ENCODE data around the gene PPP6R2.

GRCh38 chr22:50473855-50474671, 130.9 kb downstream of the PPP6R2 start:
- TF ChIP-seq, protein P1, sequence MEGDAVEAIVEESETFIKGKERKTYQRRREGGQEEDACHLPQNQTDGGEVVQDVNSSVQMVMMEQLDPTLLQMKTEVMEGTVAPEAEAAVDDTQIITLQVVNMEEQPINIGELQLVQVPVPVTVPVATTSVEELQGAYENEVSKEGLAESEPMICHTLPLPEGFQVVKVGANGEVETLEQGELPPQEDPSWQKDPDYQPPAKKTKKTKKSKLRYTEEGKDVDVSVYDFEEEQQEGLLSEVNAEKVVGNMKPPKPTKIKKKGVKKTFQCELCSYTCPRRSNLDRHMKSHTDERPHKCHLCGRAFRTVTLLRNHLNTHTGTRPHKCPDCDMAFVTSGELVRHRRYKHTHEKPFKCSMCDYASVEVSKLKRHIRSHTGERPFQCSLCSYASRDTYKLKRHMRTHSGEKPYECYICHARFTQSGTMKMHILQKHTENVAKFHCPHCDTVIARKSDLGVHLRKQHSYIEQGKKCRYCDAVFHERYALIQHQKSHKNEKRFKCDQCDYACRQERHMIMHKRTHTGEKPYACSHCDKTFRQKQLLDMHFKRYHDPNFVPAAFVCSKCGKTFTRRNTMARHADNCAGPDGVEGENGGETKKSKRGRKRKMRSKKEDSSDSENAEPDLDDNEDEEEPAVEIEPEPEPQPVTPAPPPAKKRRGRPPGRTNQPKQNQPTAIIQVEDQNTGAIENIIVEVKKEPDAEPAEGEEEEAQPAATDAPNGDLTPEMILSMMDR (conservative IDR thresholded peaks at IDR 0.05) = no peak
- TF ChIP-seq EZH2 (IDR thresholded peaks at IDR 0.05; ENCODE audit: low read depth) = no peak
